ENCODE measurements around the gene CCSER1.

GRCh38 chr4:91282217-91282616 is 1155.0 kb downstream of the CCSER1 start:
- TF ChIP-seq CTCF (conservative IDR thresholded peaks at IDR 0.05) (no peak), EZH2 (IDR thresholded peaks at IDR 0.05; ENCODE audit: low read depth) (no peak)

All from PC-9 (cell line).